ENCODE data around the gene BTBD17.

DNA sequence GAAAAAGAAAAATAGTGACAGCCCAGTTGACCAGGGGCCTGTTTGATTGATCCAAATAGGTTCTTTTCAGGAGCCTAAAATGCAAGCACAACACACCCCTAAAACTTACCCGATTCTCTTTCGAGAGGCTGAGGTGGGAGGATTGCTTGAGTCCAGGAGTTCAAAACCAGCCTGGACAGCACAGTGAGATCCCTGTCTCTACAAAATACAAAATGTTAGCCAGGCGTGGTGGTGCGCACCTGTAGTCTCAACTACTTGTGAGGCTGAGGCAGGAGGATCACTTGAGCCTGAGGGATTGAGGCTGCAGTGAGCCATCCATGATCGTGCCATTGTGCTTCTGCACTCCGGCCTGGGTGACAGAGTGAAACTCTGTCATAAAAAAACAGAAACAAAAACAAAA lies 37.1 kb downstream of the BTBD17 start:
- no peak for TF ChIP-seq POLR2AphosphoS5 (IDR thresholded peaks at IDR 0.05)
- TF ChIP-seq EP300 (IDR thresholded peaks at IDR 0.05): no peak
- TF ChIP-seq, protein P1, sequence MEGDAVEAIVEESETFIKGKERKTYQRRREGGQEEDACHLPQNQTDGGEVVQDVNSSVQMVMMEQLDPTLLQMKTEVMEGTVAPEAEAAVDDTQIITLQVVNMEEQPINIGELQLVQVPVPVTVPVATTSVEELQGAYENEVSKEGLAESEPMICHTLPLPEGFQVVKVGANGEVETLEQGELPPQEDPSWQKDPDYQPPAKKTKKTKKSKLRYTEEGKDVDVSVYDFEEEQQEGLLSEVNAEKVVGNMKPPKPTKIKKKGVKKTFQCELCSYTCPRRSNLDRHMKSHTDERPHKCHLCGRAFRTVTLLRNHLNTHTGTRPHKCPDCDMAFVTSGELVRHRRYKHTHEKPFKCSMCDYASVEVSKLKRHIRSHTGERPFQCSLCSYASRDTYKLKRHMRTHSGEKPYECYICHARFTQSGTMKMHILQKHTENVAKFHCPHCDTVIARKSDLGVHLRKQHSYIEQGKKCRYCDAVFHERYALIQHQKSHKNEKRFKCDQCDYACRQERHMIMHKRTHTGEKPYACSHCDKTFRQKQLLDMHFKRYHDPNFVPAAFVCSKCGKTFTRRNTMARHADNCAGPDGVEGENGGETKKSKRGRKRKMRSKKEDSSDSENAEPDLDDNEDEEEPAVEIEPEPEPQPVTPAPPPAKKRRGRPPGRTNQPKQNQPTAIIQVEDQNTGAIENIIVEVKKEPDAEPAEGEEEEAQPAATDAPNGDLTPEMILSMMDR (IDR thresholded peaks at IDR 0.05): no peak
- TF ChIP-seq POLR2A (IDR thresholded peaks at IDR 0.05): no peak
